AG09309 (cell line): ENCODE data around the gene GALNT11.

ENCODE experiments used
- DNase-seq: peaks from one replicate; pipeline ENCODE4 v3.0.0-alpha.2; 2010; ENCODE audit warnings: low read depth
- H3K4me3 ChIP-seq: 2 replicates; pipeline ENCODE4 v1.5.1; 2011; ENCODE audit warnings: mild to moderate bottlenecking, low read depth, low read length, moderate library complexity; ENCODE audit not compliant: control insufficient read depth
- CTCF ChIP-seq: IDR thresholded peaks from 2 replicates; pipeline ENCODE4 v1.5.1; 2011; ENCODE audit warnings: mild to moderate bottlenecking, low read depth, low read length, inconsistent platforms; ENCODE audit not compliant: insufficient read depth, control insufficient read depth; ENCODE audit errors: missing control alignments

The GALNT11 gene

GRCh38 chr7:152161171-152161570 is 135.7 kb downstream of the GALNT11 start:
- no peak overlapping the region for H3K4me3 ChIP-seq
- no peak for DNase-seq
- TF ChIP-seq CTCF, result no peak

GRCh38 chr7:152162287-152162686 is 136.8 kb downstream of the GALNT11 start:
- H3K4me3 ChIP-seq, result no peak overlapping the region
- TF ChIP-seq CTCF, result no peak
- no peak for DNase-seq
